ENCODE measurements around the gene GAR1. TPM values are rescaled to one million over a fixed set of nuclear protein-coding genes. Genes with fewer than 3 reads are reported as not detected.

The GAR1 gene
- total RNA-seq, 4 donors from 2014 or later: 3.4 to 9.7 (median 5.1) TPM

DNA sequence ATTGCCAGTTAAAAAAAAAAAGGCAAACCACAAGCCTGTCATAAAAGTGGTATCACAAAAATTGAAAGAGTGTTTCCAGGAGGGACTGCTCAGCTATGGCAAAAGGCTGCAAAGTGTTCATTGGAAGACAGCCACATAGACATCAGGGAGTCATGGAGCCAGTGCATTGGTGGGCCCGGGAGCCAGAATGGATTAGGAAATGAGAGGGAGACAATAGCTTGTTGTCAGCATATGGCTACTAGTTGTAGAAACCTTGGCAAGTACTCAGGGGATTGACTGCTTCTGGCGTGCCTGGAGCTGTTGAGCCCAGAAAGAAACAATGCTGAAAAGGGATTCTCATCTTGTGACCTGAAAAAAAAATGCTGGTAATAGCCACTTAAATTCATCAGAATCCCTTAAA, 5.0 kb downstream of the GAR1 start:
- Histone ChIP-seq H3K4me1 (peaks cover 0 to 21% (median 8%) of the 10 kb centered on the region in 3 donors), H3K27me3 (no peaks in the 10 kb centered on the region), H3K36me3 (peaks cover 2 to 71% of the 10 kb centered on the region in 2 donors), H3K4me3 (no peak overlapping the region), H3K9me3 (no peaks in the 10 kb centered on the region), H3K27ac (no peak overlapping the region)
- WGBS, 2 donors (ENCODE audit: low coverage in 1 of 2): 63% methylated on average over 2 of the region's 2 CpGs; no CpG with 5 or more reads in 1 of the 2 donors
- ATAC-seq: no peak
- TF ChIP-seq, protein P1, sequence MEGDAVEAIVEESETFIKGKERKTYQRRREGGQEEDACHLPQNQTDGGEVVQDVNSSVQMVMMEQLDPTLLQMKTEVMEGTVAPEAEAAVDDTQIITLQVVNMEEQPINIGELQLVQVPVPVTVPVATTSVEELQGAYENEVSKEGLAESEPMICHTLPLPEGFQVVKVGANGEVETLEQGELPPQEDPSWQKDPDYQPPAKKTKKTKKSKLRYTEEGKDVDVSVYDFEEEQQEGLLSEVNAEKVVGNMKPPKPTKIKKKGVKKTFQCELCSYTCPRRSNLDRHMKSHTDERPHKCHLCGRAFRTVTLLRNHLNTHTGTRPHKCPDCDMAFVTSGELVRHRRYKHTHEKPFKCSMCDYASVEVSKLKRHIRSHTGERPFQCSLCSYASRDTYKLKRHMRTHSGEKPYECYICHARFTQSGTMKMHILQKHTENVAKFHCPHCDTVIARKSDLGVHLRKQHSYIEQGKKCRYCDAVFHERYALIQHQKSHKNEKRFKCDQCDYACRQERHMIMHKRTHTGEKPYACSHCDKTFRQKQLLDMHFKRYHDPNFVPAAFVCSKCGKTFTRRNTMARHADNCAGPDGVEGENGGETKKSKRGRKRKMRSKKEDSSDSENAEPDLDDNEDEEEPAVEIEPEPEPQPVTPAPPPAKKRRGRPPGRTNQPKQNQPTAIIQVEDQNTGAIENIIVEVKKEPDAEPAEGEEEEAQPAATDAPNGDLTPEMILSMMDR (IDR thresholded peaks at IDR 0.05): no peak
- TF ChIP-seq EP300 (IDR thresholded peaks at IDR 0.05): no peak
- TF ChIP-seq POLR2A (IDR thresholded peaks at IDR 0.05): no peak
- TF ChIP-seq POLR2AphosphoS5 (IDR thresholded peaks at IDR 0.05): no peak

DNA sequence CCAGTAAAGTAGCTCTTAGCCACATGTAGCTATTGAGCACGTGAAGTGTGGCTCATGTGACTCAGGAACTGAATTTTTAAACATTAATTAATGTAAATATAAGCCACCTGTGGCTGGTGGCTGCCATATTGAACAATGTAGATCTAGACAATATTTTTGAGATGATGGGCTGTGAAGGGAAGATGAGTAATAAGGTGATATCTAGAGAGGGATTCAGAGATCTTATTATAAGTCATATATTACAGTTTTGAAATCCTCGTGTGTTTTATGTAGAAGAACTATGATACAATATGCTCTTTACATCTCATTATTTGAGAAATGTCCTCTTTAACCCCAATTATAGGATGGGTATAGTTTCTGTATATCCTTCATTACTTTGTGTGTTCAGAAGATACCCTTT, 5.6 kb downstream of the GAR1 start:
- TF ChIP-seq POLR2AphosphoS5 (IDR thresholded peaks at IDR 0.05) (no peak), EP300 (IDR thresholded peaks at IDR 0.05) (no peak), POLR2A (IDR thresholded peaks at IDR 0.05) (no peak)
- TF ChIP-seq, protein P1 (IDR thresholded peaks at IDR 0.05): no peak
- 68 to 75% methylated on average over 1 to 2 of the region's 2 CpGs for WGBS, 2 donors (ENCODE audit: low coverage in 1 of 2)

DNA sequence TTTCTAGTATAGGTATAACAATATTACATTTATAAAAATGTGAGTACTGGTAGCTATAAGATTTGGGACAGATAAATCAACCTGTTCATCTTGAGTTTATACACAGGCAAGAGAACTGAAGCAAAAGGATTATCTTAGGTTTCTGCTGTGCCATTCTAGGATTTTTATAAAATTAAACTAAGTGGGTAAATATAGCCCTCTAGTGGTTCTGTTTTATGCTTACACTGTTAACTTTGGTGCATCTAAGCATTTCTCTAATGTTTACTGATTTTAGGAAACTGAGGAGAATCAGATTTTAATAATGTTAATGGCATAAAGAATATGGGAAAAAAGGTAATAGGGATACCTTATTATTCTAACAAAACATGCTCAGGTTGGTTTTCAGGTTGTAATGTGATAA, 11.2 kb downstream of the GAR1 start:
- TF ChIP-seq, protein P1 (IDR thresholded peaks at IDR 0.05): peak; percentile 20 to 53 (median 46)
- no peak for TF ChIP-seq POLR2AphosphoS5 (IDR thresholded peaks at IDR 0.05)
- no peak for TF ChIP-seq POLR2A (IDR thresholded peaks at IDR 0.05)
- TF ChIP-seq EP300 (IDR thresholded peaks at IDR 0.05): no peak
- ATAC-seq: no peak
- H3K4me1 ChIP-seq: no peaks in the 10 kb centered on the region
- no peaks in the 10 kb centered on the region for H3K27me3 ChIP-seq
- H3K36me3 ChIP-seq: peaks cover 2 to 47% of the 10 kb centered on the region in 2 donors
- H3K9me3 ChIP-seq: no peaks in the 10 kb centered on the region
- no peak overlapping the region for H3K27ac ChIP-seq
- H3K4me3 ChIP-seq: no peak overlapping the region

More for the DNA sequence above, 5.6 kb downstream of the GAR1 start:
- Histone ChIP-seq H3K9me3 (no peaks in the 10 kb centered on the region), H3K4me1 (peaks cover 0 to 17% (median 8%) of the 10 kb centered on the region in 3 donors), H3K36me3 (peaks cover 2 to 77% of the 10 kb centered on the region in 2 donors), H3K27ac (no peak overlapping the region), H3K4me3 (no peak overlapping the region), H3K27me3 (no peaks in the 10 kb centered on the region)
- no peak for ATAC-seq

DNA sequence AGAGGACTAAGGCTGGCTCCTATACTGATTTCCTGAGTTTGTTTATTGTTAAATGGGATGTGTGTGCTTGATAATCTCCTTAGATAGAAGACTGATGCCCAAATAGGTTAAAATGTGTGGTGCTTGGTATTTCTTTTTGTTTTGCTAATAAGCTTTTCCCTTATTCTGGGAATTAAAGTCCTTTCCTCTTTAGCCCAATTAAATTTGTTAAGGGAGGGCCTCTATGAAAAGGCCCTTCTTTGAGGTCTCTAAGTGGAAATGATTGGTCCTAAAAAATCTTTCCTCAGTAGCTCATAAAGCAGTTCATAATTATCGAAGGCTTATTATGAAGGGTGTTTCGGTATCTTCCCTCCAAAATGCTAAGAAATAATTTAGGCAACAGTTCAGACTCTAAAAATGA, 12.1 kb downstream of the GAR1 start, which contains the start of gene RRH:
Gene RRH (plus strand): TSS at position 301 of the 400 bp plus-strand sequence. CDS start 56 bp downstream, at position 357.
- Histone ChIP-seq H3K9me3 (no peaks in the 10 kb centered on the region), H3K36me3 (peaks cover 2 to 40% of the 10 kb centered on the region in 2 donors), H3K4me3 (no peak within 1 kb of the TSS), H3K27me3 (no peaks in the 10 kb centered on the region), H3K4me1 (no peaks in the 10 kb centered on the region), H3K27ac (no peak within 1 kb of the TSS)
- ATAC-seq: no peak
- no peak for TF ChIP-seq POLR2AphosphoS5 (IDR thresholded peaks at IDR 0.05)
- TF ChIP-seq POLR2A (IDR thresholded peaks at IDR 0.05): no peak
- TF ChIP-seq EP300 (IDR thresholded peaks at IDR 0.05): no peak
- TF ChIP-seq, protein P1 (IDR thresholded peaks at IDR 0.05): no peak
- WGBS, 2 donors (ENCODE audit: low coverage in 1 of 2): 86 to 91% methylated on average over 2 of the region's 2 CpGs

DNA sequence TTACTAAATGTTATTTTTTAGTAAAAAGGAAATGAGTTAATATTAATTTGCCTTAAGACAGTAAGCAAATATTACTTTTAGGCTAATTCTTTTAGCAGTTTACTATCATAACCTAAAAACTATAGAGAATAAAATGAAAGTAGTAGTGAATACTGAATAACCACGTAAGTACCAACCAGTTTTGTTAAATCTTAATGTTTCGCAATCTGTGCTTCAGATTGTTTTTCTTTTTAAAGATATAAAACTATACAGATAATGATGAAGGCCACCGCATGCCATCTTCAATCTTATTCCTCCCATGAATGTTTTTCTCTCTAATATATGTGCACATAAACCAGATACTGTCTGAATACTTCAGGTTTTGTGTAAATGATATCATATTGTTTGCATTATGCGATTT, 18.2 kb downstream of the GAR1 start:
- no peak for ATAC-seq
- WGBS, 2 donors (ENCODE audit: low coverage in 1 of 2): 93 to 97% methylated on average over 4 of the region's 4 CpGs
- no peak for TF ChIP-seq POLR2AphosphoS5 (IDR thresholded peaks at IDR 0.05)
- no peak for TF ChIP-seq POLR2A (IDR thresholded peaks at IDR 0.05)
- TF ChIP-seq EP300 (IDR thresholded peaks at IDR 0.05): no peak
- TF ChIP-seq, protein P1 (IDR thresholded peaks at IDR 0.05): no peak
- H3K9me3 ChIP-seq: no peaks in the 10 kb centered on the region
- H3K27me3 ChIP-seq: no peaks in the 10 kb centered on the region
- H3K27ac ChIP-seq: no peak overlapping the region
- no peaks in the 10 kb centered on the region for H3K4me1 ChIP-seq
- H3K4me3 ChIP-seq: no peak overlapping the region
- no peaks in the 10 kb centered on the region for H3K36me3 ChIP-seq

All from gastroesophageal sphincter (tissue), 4 donors.